IPS-15b (cell line): ENCODE results near the gene SIK2.
"Not testable (repeated sequence)": the region's sequence is repeated elsewhere in the genome, so short reads cannot be mapped to it uniquely, and the experiment has no call there.

Experiments used
- H3K27me3 ChIP-seq: one replicate; pipeline ENCODE4 v1.6.1; 2013; ENCODE audit warnings: low read length; ENCODE audit not compliant: control insufficient read depth, insufficient read depth
- H3K36me3 ChIP-seq: one replicate; pipeline ENCODE4 v1.6.1; 2013; ENCODE audit warnings: low read length; ENCODE audit not compliant: control insufficient read depth, insufficient read depth
- H3K4me1 ChIP-seq: one replicate; pipeline ENCODE4 v1.6.1; 2013; ENCODE audit warnings: mild to moderate bottlenecking, low read length; ENCODE audit not compliant: control insufficient read depth, insufficient read depth
- H3K4me3 ChIP-seq: one replicate; pipeline ENCODE4 v1.5.1; 2013; ENCODE audit warnings: low read depth, low read length
- H3K9ac ChIP-seq: one replicate; pipeline ENCODE4 v1.6.1; 2013; ENCODE audit warnings: low read depth, mild to moderate bottlenecking, low read length
- H3K9me3 ChIP-seq: one replicate; pipeline ENCODE4 v1.6.1; 2013; ENCODE audit warnings: mild to moderate bottlenecking, low read length; ENCODE audit not compliant: control insufficient read depth, insufficient read depth

SIK2 gene

DNA sequence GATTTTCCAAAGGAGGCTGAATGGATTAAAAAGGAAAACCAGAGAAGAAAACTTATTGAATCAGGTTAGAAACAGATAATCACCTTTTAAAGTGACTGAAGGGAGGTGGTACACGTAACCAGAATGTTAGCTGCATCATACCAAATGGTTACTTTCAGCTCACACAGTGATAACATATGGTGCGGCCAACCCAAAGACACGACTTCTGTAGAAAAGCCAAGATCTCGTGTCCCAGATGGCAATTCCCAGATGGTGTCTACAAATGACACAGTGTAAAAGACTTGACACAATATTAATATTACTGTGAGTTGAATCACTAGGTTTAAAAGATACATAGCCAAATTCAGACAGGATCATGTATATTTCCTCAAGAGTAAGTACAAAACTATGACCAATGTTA lies 158.8 kb downstream of the SIK2 start:
- H3K4me1 ChIP-seq: no peaks in the 10 kb centered on the region
- H3K9me3 ChIP-seq: no peaks in the 10 kb centered on the region
- no peak overlapping the region for H3K9ac ChIP-seq
- H3K4me3 ChIP-seq: no peak overlapping the region
- H3K27me3 ChIP-seq: no peaks in the 10 kb centered on the region
- H3K36me3 ChIP-seq: peaks cover 18% of the 10 kb centered on the region

- Histone ChIP-seq H3K9me3 (no peaks in the 10 kb centered on the region), H3K36me3 (peaks cover 18% of the 10 kb centered on the region), H3K9ac (no peak overlapping the region), H3K4me1 (peaks cover 4% of the 10 kb centered on the region), H3K27me3 (no peaks in the 10 kb centered on the region), H3K4me3 (no peak overlapping the region)
Measured at GRCh38 chr11:111762526-111762925, 160.3 kb downstream of the SIK2 start.

- Histone ChIP-seq H3K9ac (no peak overlapping the region), H3K4me1 (peaks cover 4% of the 10 kb centered on the region), H3K4me3 (no peak overlapping the region), H3K36me3 (peaks cover 18% of the 10 kb centered on the region), H3K9me3 (no peaks in the 10 kb centered on the region), H3K27me3 (no peaks in the 10 kb centered on the region)
Measured at GRCh38 chr11:111762981-111763643, 160.9 kb downstream of the SIK2 start.

DNA sequence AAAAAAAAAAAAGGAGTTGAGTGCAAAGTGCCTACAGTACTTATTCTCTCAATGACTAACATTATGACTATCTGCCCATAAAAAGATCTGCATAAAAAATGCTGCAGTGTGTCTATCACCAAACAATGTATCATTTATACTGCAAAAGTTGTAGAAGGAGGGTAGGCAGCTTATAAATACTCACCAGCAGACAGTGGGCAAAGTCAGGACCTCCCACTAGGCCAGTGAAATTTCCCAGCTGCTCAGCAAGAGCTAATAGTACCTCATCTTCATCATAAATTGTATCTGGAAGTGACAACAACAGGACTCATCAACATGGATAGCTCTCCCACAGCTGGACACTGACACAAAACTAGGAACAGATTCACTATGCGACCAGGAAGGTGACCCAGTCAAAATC lies 162.4 kb downstream of the SIK2 start:
- peaks cover 12% of the 10 kb centered on the region for H3K36me3 ChIP-seq

DNA sequence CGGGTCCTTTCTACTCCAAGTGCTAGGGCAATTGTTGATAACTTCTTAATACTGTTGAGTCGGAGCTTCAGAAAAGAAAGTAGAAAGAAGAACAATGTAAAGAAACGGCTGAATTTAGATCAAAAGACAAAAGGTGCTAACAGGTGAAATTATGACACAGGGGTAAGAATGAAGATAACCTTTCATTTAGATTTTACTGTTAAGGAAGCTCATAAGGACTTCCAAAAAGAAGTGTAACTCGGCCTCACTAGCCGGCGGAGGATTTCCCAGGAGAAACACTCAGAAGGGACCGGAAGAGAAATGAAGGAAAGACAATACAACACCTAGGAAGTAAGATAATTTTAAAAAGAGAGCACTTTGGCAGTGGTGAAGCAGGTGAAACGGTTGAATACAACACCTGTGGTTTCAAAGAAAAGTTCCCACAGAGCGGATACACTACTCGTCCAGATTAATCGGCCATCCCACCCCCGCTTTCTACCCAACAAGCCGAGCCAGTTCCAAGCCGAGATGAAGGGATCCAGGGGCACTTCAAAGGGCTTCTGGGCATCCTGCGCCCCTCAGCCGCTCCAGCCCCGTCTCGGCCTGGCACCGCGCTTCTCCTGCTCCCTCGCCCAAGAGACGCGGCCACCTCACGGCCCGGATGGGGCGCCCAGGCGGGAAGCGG lies 163.2 kb downstream of the SIK2 start:
- peaks cover 7% of the 10 kb centered on the region for H3K36me3 ChIP-seq
- H3K4me1 ChIP-seq: peaks cover 4% of the 10 kb centered on the region
- H3K27me3 ChIP-seq: no peaks in the 10 kb centered on the region
- peak overlapping the region; percentile 75 for H3K9ac ChIP-seq
- peak overlapping the region; percentile 91 for H3K4me3 ChIP-seq
- no peaks in the 10 kb centered on the region for H3K9me3 ChIP-seq

More for the DNA sequence above, 162.4 kb downstream of the SIK2 start:
- no peaks in the 10 kb centered on the region for H3K27me3 ChIP-seq
- H3K9ac ChIP-seq: no peak overlapping the region
- H3K4me3 ChIP-seq: no peak overlapping the region
- H3K4me1 ChIP-seq: peaks cover 4% of the 10 kb centered on the region
- H3K9me3 ChIP-seq: no peaks in the 10 kb centered on the region

- Histone ChIP-seq H3K36me3 (peaks cover 2% of the 10 kb centered on the region), H3K9ac (peak within 1 kb of the TSS; percentile 75), H3K4me3 (peak within 1 kb of the TSS; percentile 91)
Measured at GRCh38 chr11:111765984-111766833, 164.0 kb downstream of the SIK2 start, which contains the start of gene PPP2R1B. PPP2R1B (minus strand) TSS chr11:111766389; CDS start chr11:111766361, 28 bp downstream.

DNA sequence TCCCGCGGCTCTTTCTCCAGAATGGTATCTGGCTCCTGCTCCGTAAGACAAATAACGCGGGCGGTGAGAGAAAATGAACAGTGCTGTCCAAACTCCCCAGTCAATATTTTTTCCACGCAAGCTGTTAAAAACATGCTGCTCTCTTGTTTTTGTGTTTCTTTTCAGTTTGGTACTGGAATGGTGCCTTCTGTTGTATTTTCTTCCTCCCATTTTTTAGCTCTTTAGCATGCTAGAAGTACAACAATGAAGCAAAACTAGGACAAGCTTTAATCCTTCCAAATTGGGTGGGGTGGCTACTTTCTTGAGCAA lies 164.5 kb downstream of the SIK2 start:
- H3K9me3 ChIP-seq: no peaks in the 10 kb centered on the region
- H3K27me3 ChIP-seq: no peaks in the 10 kb centered on the region
- peaks cover 11% of the 10 kb centered on the region for H3K4me1 ChIP-seq
- peak overlapping the region; percentile 67 for H3K9ac ChIP-seq
- peaks cover 2% of the 10 kb centered on the region for H3K36me3 ChIP-seq
- H3K4me3 ChIP-seq: peak overlapping the region; percentile 91

More at GRCh38 chr11:111765984-111766833, 164.0 kb downstream of the SIK2 start, which contains the start of gene PPP2R1B:
- no peaks in the 10 kb centered on the region for H3K27me3 ChIP-seq
- peaks cover 7% of the 10 kb centered on the region for H3K4me1 ChIP-seq
- no peaks in the 10 kb centered on the region for H3K9me3 ChIP-seq

DNA sequence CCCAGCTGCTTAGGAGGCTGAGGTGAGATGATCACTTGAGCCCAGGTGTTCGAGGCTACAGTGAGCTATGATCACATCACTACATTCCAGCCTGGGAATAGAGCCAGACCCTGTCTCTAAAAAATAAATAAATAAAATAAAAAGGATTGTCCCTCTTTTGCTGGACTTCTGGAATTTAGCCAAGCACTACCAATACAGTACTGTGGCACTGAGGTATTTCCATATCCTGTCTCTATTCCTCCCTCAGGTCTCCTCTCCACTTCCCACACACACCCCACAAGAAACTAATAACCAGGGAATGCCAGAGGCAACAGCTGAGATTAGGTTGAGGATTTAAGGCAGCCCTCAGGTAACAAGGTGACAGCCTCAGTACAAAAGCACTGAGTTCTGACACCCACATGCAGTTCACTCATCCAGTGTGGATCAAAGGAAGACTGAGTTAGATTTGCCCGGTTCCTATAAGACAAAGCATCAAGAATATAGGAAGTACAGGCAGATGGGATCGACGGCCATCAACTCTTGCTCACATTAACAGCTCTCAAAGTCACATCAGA lies 168.4 kb downstream of the SIK2 start:
- Histone ChIP-seq H3K36me3 (no peaks in the 10 kb centered on the region), H3K27me3 (no peaks in the 10 kb centered on the region), H3K4me3 (no peak overlapping the region), H3K9ac (no peak overlapping the region), H3K4me1 (peaks cover 12% of the 10 kb centered on the region), H3K9me3 (no peaks in the 10 kb centered on the region)

GRCh38 chr11:111771205-111771604 lies 169.0 kb downstream of the SIK2 start:
- not testable (repeated sequence) for H3K27me3 ChIP-seq, H3K4me3 ChIP-seq, H3K9ac ChIP-seq, H3K36me3 ChIP-seq, H3K9me3 ChIP-seq
- peaks cover 12% of the 10 kb centered on the region for H3K4me1 ChIP-seq

DNA sequence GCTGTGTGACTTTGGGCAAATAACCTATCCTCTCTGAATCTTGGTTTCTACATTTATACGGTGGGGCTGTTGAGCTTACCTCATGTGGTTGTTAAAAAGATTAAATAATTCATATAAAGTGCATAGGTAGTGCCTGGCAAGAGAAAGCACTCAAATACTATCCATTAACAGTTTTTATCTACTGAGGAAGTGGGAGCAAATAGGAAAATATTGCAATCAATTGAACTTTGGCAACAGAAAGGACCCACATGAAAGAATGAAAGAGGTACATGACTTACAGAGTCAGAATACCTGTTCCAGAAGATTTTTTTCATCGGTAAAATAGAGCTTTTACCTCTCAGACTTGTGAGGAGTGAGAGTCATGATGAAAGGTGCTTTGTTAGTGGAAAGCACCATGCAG lies 170.3 kb downstream of the SIK2 start:
- Histone ChIP-seq H3K4me1 (peaks cover 8% of the 10 kb centered on the region), H3K36me3 (no peaks in the 10 kb centered on the region), H3K27me3 (no peaks in the 10 kb centered on the region), H3K9ac (no peak overlapping the region), H3K9me3 (no peaks in the 10 kb centered on the region), H3K4me3 (no peak overlapping the region)

- no peaks in the 10 kb centered on the region for H3K36me3 ChIP-seq
Measured at GRCh38 chr11:111774955-111775710, 172.9 kb downstream of the SIK2 start.

More at GRCh38 chr11:111774955-111775710, 172.9 kb downstream of the SIK2 start:
- no peaks in the 10 kb centered on the region for H3K9me3 ChIP-seq
- H3K4me1 ChIP-seq: peaks cover 8% of the 10 kb centered on the region
- no peak overlapping the region for H3K9ac ChIP-seq
- no peak overlapping the region for H3K4me3 ChIP-seq
- H3K27me3 ChIP-seq: no peaks in the 10 kb centered on the region
